OCI-LY7 (cell line): ENCODE measurements around the gene ZNF557. TPM values are rescaled to one million over a fixed set of nuclear protein-coding genes. Genes with fewer than 3 reads are reported as not detected.

Experiments
- BruUV-seq: library from RNA; stranded (reverse); fragments of 400-500 nt; replicated peaks from 2 replicates; lab custom pipeline; 2021; lab: Mats Ljungman, UMichigan
- CTCF ChIA-PET: fragments of 300-600 bp; sonication (Branson Sonifier 250); formaldehyde crosslinking; loops from one replicate; lab custom pipeline; 2022; ENCODE audit warnings: antibody characterized with exemption; ENCODE audit not compliant: unreplicated experiment; lab: Charles Lee
- POLR2A ChIA-PET: fragments of 300-600 bp; sonication (Branson Sonifier 250); formaldehyde crosslinking; loops from one replicate; lab custom pipeline; 2022; ENCODE audit warnings: antibody characterized with exemption; lab: Charles Lee
- DNase-seq: peaks from one replicate; pipeline ENCODE4 v3.0.0-alpha.2; 2015; ENCODE audit warnings: low spot score
- H2AFZ ChIP-seq: fragments of 200-600 bp; sonication (generic), shearing (Covaris generic); 2 replicates; pipeline ENCODE4 v1.6.1; 2014; ENCODE audit warnings: mild to moderate bottlenecking, antibody characterized with exemption, low read length, moderate library complexity
- H3K27ac ChIP-seq: fragments of 200-600 bp; sonication (generic); 2 replicates; pipeline ENCODE4 v1.5.1; 2014; ENCODE audit warnings: mixed run types, low read depth, mild to moderate bottlenecking, moderate library complexity, low read length, inconsistent platforms; ENCODE audit not compliant: poor library complexity, severe bottlenecking
- H3K36me3 ChIP-seq: fragments of 200-600 bp; sonication (generic); 2 replicates; pipeline ENCODE4 v1.6.1; 2014; ENCODE audit warnings: mild to moderate bottlenecking, antibody characterized with exemption, low read length, moderate library complexity, mixed read lengths; ENCODE audit not compliant: insufficient read depth
- H3K4me1 ChIP-seq: fragments of 200-600 bp; sonication (generic); 2 replicates; pipeline ENCODE4 v1.5.1; 2014; ENCODE audit warnings: mild to moderate bottlenecking, low read length; ENCODE audit not compliant: insufficient read depth, poor library complexity, severe bottlenecking
- H3K4me2 ChIP-seq: fragments of 200-600 bp; sonication (generic); 2 replicates; pipeline ENCODE4 v1.6.1; 2014; ENCODE audit warnings: mild to moderate bottlenecking, low read length
- H3K4me3 ChIP-seq: fragments of 200-600 bp; sonication (generic); 2 replicates; pipeline ENCODE4 v1.5.1; 2014; ENCODE audit warnings: mild to moderate bottlenecking, low read depth, low read length; ENCODE audit not compliant: poor library complexity, severe bottlenecking
- H3K79me2 ChIP-seq: fragments of 200-600 bp; sonication (generic); 2 replicates; pipeline ENCODE4 v1.6.1; 2016; ENCODE audit warnings: low read depth, mild to moderate bottlenecking, low read length, moderate library complexity, mixed read lengths; ENCODE audit not compliant: insufficient read depth
- H3K9me2 ChIP-seq: fragments of 200-600 bp; sonication (generic); 2 replicates; pipeline ENCODE4 v1.6.1; 2016; ENCODE audit warnings: mild to moderate bottlenecking, low read length, mixed read lengths; ENCODE audit not compliant: insufficient read depth
- H3K9me3 ChIP-seq: fragments of 200-600 bp; sonication (generic); 2 replicates; pipeline ENCODE4 v1.6.1; 2014; ENCODE audit warnings: mild to moderate bottlenecking, mixed run types, low read length, mixed read lengths
- H4K20me1 ChIP-seq: fragments of 200-600 bp; sonication (generic); 2 replicates; pipeline ENCODE4 v1.6.1; 2014; ENCODE audit warnings: mild to moderate bottlenecking, antibody characterized with exemption, low read length, moderate library complexity, mixed read lengths; ENCODE audit not compliant: insufficient read depth
- EZH2phosphoT487 ChIP-seq: fragments of 200-600 bp; sonication (generic); IDR thresholded peaks from 2 replicates; pipeline ENCODE4 v1.6.1; 2018; ENCODE audit warnings: low read depth, borderline replicate concordance, mild to moderate bottlenecking, mixed run types, antibody characterized with exemption, low read length, moderate library complexity, mixed read lengths
- intact Hi-C: fragments of 100-400 bp; cut with micrococcal nuclease; formaldehyde crosslinking; loops from one replicate; pipeline ENCODE4 v1.10.0; 2022; ENCODE audit not compliant: unreplicated experiment
- total RNA-seq, 2 experiments: library from RNA; depleted of rRNA in 1 of 2; stranded (reverse); fragments of >200 nt in 1 of 2; shearing (Covaris generic) in 1 of 2; gene quantifications; 2 replicates each; pipeline ENCODE4 v1.2.3, GENCODE V29; 2014 to 2022
- TF ChIP-seq, protein P1 (sequence below): fragments of 200-600 bp; sonication (generic); conservative IDR thresholded peaks from 2 replicates; pipeline ENCODE4 v1.5.1; 2014; ENCODE audit warnings: mild to moderate bottlenecking, antibody characterized with exemption, low read length, moderate library complexity, mixed read lengths

The ZNF557 gene
- total RNA-seq, 2 experiments from 2014 or later: 12.0 to 16.1 TPM

GRCh38 chr19:7083076-7083956 is 13.8 kb downstream of the ZNF557 start:
- H3K4me3 ChIP-seq: no peak overlapping the region

DNA sequence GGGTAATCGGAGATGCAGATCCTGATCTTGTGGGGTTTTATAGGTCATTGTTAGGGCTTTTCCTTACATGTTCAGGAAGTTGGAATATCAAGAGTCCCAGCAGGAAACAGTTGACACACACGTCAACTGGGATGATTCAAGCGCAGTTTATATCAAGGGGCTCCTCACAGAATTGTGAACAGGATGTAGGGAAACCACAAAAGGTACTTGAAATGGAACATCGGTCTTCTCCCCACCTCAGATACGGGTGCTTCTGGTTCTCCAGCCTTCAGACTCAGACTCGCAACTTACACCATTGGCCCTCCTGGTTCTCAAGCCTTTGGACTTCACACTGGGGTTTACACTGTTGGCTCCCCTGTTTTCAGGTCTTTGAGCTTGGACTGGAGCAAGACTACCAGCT is 19.5 kb downstream of the ZNF557 start:
- no peak overlapping the region for H3K4me2 ChIP-seq
- no peaks in the 10 kb centered on the region for H4K20me1 ChIP-seq
- ChIA-PET POLR2A (no interaction called here), CTCF (no interaction called here)
- no peak for TF ChIP-seq EZH2phosphoT487
- TF ChIP-seq, protein P1, sequence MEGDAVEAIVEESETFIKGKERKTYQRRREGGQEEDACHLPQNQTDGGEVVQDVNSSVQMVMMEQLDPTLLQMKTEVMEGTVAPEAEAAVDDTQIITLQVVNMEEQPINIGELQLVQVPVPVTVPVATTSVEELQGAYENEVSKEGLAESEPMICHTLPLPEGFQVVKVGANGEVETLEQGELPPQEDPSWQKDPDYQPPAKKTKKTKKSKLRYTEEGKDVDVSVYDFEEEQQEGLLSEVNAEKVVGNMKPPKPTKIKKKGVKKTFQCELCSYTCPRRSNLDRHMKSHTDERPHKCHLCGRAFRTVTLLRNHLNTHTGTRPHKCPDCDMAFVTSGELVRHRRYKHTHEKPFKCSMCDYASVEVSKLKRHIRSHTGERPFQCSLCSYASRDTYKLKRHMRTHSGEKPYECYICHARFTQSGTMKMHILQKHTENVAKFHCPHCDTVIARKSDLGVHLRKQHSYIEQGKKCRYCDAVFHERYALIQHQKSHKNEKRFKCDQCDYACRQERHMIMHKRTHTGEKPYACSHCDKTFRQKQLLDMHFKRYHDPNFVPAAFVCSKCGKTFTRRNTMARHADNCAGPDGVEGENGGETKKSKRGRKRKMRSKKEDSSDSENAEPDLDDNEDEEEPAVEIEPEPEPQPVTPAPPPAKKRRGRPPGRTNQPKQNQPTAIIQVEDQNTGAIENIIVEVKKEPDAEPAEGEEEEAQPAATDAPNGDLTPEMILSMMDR: no peak
- BruUV-seq: no TSS peak
- no peak for DNase-seq
- H3K79me2 ChIP-seq: no peaks in the 10 kb centered on the region
- peaks cover 28% of the 10 kb centered on the region for H3K36me3 ChIP-seq
- no peak overlapping the region for H3K27ac ChIP-seq
- peaks cover 19% of the 10 kb centered on the region for H3K9me3 ChIP-seq
- H3K9me2 ChIP-seq: no peaks in the 10 kb centered on the region
- intact Hi-C loops: no loop called here
- no peak overlapping the region for H2AFZ ChIP-seq
- no peaks in the 10 kb centered on the region for H3K4me1 ChIP-seq
- no peak overlapping the region for H3K4me3 ChIP-seq

More at GRCh38 chr19:7083076-7083956, 13.8 kb downstream of the ZNF557 start:
- POLR2A ChIA-PET: no interaction called here
- Histone ChIP-seq H3K9me2 (no peaks in the 10 kb centered on the region), H3K27ac (no peak overlapping the region), H4K20me1 (no peaks in the 10 kb centered on the region), H3K9me3 (peaks cover 72% of the 10 kb centered on the region), H3K36me3 (peaks cover 82% of the 10 kb centered on the region), H3K79me2 (no peaks in the 10 kb centered on the region), H2AFZ (no peak overlapping the region), H3K4me2 (no peak overlapping the region), H3K4me1 (no peaks in the 10 kb centered on the region)
- BruUV-seq: no TSS peak
- TF ChIP-seq, protein P1: no peak
- no peak for TF ChIP-seq EZH2phosphoT487
- DNase-seq: peak; percentile 20
- intact Hi-C loops: no loop called here
- CTCF ChIA-PET: no interaction called here

DNA sequence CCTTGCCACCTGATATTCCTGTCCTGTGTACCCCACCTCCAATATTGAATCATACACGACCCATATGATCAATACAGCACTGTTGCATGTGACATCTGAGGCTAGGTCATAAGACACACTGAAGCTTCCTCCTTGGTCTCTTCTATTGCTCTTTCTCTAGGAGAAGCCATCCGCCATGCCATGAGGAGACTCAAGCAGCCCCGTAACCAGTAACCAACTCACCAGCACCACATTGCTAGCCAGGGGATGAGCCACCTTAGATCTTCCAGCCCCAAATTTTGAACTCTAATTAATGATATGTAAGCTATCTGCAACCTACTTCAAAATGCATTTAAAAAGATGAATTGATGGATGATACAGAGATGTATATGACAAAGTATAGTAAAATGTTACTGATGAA is 28.6 kb downstream of the ZNF557 start:
- H4K20me1 ChIP-seq: no peaks in the 10 kb centered on the region
- no peak for TF ChIP-seq EZH2phosphoT487
- TF ChIP-seq, protein P1: no peak
- no peaks in the 10 kb centered on the region for H3K9me2 ChIP-seq
- peak overlapping the region; percentile 38; the same call in 1 of the 2 replicates for H2AFZ ChIP-seq
- ChIA-PET CTCF (no interaction called here), POLR2A (interaction anchor here (1.8 kb wide), 1 partner anchor 232 kb away, joined by 10 read pairs; no protein-coding TSS in a partner anchor)
- H3K79me2 ChIP-seq: no peaks in the 10 kb centered on the region
- peaks cover 5% of the 10 kb centered on the region; the same call in 1 of the 2 replicates for H3K9me3 ChIP-seq
- intact Hi-C loops: loop anchor here (2.0 kb wide), 1 partner anchor 251 kb away; the partner anchor contains the start of gene ARHGEF18
- TSS peak; percentile 79 for BruUV-seq
- peaks cover 22% of the 10 kb centered on the region for H3K4me1 ChIP-seq
- H3K4me3 ChIP-seq: peak overlapping the region; percentile 67
- H3K4me2 ChIP-seq: peak overlapping the region; percentile 86
- H3K36me3 ChIP-seq: no peaks in the 10 kb centered on the region
- DNase-seq: no peak
- no peak overlapping the region for H3K27ac ChIP-seq
